HG03097 (cell line): ENCODE data around the gene SRBD1.
A peak's percentile ranks its signal among the peaks of the same experiment; 100 is the strongest.

Experiments
- ATAC-seq: cut with Tn5 transposase; IDR thresholded peaks from one replicate; pipeline ENCODE4 v1.9.1; 2021; ENCODE audit not compliant: unreplicated experiment, low FRiP score

The SRBD1 gene

DNA sequence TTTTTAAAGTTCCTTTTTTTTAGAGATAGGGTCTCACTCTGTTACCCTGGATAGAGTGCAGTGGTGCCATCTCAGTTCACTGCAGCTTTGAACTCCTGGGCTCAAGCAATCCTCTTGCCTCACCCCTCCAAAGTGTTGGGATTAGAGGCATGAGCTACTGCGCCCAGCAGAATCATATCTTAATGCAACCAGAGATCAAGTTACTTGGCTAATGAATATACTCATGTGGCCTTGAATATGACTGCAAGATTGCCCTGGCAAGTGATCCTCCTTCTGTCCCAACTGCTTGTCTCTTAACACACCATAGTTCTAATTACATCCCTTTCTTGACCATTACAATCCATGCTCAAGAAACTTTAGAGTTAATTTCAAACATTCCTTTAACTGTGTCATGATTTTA is 133.5 kb downstream of the SRBD1 start:
- no peak for ATAC-seq

DNA sequence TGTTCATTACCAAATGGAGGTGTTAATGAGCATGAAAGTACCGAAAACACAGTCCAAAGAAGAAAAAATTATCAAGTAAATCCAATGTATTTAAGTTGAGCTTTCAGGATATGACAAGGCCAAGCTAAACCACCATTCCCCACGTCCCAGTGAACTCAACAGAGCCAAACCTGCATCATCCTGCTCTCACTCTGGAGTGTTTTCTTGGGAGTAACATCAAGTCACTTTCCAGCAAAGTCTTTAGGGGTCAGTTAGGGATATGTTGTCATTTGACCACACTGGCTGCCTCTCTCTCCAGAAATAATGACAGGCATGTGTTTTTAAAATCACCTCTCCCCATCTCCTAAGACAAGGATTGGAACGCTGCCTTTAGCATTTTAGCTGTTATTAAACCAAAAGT is 140.5 kb downstream of the SRBD1 start:
- no peak for ATAC-seq

DNA sequence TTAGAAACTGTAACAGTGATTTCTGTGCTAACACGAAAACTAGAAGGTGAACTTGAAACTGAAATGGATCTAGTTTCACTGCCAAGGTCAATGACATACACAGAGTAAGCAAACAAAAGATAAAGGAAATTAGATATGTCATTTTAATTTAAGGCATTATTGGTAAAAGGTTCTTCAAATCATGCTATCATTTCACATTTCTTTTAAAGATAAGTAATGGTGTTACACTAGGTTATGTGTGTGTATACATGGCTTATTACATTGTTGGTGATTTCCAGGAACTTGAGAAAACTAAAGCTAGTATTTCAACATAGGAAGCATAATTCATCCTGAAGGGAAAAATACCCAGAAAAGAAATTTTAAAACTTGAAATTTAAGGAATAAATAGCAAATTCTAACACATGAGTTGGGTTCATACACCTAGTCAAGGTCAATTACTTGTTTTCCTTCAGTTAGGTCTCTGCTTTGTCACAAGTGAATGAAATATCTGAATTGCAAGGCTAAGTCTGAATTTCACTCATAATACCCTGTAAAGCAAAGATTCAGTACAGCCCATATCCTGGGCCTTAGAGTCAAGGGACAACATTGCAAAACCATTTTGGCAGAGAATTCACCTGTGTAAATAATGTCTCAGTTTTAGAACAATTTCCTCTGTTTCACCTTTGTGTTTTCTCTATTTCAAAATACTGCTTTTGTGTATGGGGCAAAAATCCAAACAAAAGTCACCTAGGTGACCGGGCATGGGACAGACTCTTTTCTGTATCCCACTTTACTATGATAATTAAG is 141.6 kb downstream of the SRBD1 start:
- no peak for ATAC-seq

DNA sequence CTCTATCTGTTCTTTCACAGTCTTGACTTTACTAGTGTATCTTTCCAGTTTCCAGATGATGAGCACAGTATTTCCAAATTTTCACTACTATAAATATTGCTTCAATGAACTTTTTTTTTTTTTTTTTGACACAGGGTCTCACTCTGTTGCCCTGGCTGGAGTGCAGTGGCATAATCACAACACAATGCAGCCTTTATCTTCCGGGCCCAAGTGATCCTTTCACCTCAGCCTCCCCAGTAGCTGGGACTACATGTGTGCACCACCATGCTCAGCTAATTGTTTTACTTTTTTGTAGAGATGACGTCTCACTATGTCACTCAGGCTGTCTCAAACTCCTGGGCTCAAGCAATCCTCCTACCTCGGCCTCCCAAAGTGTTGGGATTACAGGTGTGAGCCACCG is 142.8 kb downstream of the SRBD1 start:
- no peak for ATAC-seq

DNA sequence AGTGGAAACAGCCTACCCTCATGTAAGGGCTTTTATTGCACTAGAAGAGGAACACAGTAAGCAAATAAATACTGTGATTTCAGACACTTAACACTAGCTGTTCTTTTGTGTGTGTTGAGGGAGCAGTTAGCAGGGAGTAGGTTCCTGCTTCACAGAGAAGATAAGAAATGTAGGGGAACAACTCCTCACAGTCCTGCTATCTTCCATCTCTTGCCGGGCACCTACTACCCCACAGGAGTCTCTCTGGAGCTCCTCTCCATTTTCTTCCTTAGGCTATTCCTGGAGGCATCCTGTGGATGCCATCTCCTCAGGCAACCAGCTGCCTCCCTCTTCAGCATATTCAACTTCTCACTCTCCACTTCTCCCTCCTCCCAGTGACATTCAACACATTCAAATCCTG is 145.0 kb downstream of the SRBD1 start:
- ATAC-seq = no peak

DNA sequence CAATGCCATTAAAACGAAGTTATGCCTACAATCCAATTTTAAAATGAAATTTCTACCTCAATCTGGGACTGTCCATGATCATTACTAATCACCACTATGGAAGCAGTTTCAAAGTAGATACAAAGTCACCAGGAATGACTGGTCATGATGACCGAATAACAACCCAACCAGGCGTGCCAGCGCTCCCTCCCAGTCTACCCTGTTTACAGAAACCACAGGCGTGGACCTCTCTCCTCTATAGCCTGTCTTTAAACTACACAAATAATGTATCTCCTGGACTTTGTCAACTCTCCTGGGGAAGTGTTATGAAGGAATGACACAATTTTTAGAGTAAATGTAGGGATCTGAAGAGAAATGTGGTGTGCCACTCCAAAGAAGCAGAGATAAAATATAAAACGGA is 150.2 kb downstream of the SRBD1 start:
- no peak for ATAC-seq

DNA sequence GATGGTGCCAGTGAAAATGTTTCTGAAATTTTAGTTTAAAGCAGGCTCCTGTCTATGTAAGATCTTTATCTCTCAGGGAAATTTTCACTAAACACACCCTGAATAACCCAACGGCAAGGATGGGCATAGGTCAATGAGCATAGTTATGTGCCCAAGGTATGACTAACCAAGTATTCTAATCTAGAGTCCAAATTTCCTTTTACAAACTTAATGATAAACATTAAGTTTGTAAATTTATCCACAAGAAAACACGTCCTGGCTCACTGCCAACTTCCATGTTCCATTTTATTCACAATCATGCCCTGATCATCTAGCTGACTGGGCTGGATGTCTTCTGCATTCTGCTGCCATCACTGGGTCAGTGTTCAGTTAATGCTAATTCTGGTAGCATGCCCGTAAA is 151.2 kb downstream of the SRBD1 start:
- no peak for ATAC-seq

DNA sequence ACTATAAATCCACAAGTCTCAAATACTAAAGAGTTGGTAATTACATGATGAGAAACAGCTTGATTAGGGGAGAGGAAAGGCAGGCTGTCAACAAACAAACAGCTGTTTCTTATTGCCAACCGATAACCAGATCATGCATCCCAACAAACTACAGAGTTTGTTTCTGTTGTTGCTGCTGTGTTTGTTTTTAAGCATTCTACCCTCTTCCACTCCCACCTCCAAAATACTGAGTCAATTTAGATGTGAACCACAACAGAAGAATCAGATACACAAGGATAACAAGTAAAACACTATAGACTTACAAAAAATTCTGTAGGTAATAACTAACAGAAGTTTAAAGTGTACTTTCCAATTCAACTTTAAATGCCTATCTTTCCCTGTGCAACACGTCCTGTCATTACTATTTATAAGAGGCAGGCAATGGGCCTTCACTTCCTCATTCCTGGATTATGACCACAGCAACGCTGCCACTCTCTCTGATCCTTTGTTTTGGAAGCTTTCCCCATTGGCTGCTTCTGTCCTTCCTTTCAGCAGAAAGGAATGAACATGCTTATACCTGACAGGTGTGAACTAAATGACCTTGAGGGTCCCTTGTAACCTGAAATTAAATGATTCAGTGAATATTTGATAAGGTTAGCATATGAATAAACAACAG is 152.0 kb downstream of the SRBD1 start:
- no peak for ATAC-seq

DNA sequence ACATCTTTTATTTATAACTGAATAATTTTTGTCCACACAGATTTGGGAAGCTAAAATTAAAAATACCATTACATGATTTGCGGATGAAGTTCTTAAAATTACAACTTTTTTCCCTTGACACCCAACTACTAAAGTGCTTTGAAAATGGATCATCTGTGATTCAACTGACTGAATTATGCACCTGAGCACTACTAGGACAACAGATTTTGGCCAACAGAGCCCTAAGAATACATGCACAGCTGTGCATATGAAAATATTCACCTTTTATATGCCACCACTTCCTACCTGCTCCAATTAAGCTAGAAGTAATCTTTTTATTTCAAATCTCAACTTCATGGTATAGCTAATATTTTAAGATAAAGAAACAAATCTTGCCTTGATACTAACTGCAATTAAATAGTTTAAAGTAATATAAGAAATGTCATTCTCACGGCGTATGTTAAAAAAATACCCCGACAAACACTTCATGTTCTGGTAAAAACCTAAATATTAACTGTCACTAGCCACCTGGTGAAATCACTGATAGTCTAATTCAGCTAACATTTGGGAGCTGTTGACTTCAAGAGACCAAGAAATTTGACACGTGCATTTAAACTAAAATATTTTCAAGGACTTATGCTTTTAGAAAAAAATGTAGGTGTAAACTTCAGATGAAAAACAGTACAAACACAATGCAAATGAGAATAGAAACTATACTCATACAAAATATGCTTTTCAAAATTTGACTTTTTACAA is 153.7 kb downstream of the SRBD1 start:
- no peak for ATAC-seq

DNA sequence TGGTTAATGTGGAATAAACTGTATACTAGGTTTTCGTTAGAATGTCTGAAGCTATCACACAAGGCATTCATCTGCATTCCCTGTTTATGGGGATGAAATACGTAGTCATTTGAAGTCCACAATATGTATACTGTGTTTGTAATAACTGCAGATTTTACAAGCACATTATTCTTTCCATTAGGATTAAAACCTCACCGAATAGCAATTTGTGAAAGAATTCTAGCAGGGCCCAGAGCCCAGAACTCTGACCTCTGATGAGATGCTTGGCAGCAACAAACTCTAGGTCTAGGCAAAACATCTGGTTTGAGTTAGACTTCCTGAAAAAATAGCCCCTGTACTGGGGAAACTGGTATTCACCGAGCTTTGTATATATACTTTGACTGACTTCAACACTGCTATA is 158.2 kb downstream of the SRBD1 start:
- ATAC-seq = no peak

DNA sequence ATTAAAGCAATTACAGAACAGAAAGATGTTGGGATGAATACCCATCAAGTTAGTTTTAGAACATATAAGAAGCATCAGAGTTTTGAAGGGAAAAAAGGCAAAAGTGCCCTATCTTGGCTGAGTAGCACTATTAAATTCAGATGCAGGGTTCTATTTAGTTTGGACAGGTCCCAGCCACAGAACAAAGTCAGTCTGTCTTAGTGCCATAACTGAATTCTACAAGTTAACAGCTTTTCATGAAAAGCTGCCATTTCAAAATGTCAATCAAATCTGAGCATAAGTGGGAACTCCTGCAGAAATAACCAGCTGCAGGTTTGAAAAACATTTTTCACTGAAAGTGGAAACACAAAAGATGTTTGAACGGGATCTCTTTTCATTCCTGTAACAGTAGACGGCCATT is 160.4 kb downstream of the SRBD1 start:
- no peak for ATAC-seq

DNA sequence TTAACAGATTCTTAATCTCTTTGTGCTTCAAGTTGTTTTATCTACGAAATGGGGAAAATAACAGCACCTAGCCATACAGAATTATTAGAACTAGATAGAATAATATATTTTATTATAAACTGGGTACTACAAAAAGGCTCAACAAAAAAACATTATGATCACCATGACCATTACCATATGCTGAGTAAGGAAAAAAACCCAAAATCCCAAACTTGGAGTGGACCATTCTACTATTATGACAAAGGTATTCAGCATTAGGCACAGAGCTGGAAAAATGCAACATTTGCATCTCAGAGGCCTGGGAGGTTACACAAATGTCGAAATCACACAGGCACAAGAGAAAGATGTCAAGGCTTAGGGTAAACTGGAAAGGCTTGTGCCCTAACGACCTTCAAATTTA is 162.8 kb downstream of the SRBD1 start:
- no peak for ATAC-seq

DNA sequence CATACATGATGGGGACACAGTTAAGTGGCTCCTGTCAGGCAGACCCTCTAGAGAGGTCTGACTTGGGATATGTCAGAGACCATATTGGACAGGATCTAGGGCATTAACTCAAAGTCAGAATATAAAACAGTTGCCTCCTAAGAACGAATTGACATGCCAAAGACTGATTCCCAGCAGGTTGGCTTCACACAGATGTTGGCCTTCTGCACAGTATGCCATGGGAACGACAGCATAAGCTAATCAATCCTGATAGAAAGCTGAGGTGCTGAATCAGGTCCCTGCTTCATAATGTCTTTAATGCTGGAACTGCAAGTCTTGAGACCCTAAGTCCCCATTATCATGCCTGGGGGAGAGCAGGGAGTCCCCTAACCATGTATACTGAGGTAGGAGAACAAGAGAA is 165.1 kb downstream of the SRBD1 start:
- ATAC-seq = no peak

DNA sequence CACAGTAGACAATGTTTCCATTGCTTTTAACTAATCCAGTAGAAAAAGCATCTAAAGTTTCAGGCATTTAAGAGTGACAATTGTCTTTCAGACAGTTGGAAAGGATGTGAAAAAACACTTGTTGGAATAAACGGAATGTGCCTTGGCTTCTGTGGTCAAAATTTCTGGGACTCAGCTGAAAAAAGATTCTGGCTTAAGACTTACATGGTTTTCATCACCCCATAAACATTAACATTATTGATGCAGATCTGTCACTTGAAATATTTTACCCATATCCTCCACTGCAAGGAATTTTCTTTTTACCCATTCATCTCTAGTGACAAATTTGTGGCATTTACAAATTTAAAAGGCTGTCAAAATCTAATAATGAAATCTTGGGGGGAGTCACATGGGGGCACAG is 166.0 kb downstream of the SRBD1 start:
- no peak for ATAC-seq

DNA sequence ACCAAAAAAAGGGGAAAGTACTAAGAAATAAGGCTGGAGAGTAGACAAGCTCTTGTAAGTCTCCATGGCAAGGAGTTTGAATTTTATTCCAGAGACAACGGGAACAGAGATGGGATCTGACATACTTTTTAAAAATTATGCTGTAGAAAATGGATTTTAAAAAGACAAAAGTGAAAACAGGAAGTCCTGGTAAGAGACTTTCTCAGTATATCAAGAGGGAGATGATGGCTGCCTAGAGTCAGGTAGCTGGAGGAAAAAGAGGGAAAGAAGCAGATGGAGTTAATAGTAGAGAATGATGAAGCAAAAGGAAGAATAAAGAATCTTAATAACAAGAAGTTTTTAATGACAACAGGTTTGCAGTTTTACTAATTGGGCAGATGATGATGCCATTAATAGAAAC is 168.1 kb downstream of the SRBD1 start:
- ATAC-seq = no peak

DNA sequence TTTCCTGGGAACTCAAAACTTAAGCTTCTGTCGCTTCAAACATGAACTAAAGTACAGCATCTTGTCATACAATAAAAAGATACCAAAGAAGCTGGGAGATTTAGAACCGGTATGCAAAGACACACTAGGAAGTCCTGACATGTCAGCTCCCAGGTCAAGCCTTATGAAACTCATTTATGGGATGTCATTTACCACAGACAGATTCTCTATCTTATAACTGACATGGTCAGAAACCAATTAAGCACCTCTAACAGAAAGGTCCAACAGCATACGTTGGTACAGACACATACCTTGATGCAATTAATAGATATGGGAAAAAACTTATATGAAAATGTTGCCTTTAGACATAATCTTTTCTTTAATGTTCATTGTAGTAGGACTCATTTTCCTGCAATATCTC is 169.0 kb downstream of the SRBD1 start:
- no peak for ATAC-seq

DNA sequence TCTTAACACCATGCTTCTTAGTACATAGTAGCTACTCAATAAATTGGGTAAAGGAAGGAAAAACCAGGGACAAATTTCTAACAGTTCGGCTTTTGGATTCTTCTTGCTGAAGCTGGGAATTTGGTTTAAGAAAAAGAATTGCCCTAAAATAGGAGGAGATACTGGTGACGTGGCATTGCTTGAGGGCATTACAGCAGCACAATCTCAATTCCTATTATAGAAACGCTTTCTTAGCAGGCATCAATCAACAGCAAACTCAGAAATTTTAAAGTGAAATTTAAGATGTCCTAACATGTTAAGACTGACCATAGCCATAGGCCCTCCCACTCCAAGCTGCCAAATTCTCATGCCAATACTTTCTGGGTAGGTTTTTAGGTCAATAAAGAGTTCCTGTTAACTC is 169.5 kb downstream of the SRBD1 start:
- ATAC-seq = no peak

DNA sequence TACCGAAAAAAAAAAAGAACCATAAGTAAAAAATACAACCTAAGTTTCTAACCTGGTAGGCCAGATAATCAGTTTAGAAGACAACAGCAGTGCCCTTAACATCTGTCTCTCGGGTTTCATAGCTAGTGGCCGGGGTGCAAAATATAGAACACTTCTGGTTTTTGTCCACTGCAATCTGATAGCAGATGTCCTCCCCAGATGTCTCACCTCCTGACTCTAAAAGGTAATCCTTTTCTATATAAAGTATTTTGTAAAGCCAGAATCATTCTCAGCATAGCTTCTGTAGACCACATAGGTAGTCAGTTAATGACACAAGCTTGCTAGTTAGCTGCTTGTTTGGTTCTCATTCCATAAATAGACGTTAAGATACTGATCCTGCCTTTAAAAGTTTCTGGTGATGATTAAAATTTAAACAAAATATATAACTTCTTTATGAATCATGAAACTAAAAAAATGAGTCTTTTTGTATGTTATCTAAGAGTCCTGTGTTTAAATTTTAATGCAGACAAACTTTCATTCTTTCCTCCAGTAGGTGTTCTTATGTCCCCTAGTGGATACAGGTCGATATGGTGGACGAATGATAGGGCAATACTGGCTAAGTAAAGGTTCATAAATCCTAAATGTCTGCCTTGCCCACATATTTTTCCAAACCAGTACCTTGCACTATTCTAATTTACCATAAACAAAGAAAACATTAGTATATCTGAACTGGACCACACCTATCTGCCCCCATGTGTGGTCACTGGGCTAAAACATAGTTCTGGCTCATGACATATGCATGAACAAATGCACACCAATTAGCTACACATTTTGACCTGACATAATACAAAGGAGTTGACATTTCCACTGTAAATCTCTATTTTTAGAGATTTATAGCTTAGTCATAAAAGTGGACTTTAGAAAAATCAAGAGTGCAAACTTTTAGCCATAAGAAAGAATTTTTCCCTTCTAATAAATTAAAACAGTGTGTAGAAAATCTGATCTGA is 171.0 kb downstream of the SRBD1 start:
- peak; percentile 57 for ATAC-seq

DNA sequence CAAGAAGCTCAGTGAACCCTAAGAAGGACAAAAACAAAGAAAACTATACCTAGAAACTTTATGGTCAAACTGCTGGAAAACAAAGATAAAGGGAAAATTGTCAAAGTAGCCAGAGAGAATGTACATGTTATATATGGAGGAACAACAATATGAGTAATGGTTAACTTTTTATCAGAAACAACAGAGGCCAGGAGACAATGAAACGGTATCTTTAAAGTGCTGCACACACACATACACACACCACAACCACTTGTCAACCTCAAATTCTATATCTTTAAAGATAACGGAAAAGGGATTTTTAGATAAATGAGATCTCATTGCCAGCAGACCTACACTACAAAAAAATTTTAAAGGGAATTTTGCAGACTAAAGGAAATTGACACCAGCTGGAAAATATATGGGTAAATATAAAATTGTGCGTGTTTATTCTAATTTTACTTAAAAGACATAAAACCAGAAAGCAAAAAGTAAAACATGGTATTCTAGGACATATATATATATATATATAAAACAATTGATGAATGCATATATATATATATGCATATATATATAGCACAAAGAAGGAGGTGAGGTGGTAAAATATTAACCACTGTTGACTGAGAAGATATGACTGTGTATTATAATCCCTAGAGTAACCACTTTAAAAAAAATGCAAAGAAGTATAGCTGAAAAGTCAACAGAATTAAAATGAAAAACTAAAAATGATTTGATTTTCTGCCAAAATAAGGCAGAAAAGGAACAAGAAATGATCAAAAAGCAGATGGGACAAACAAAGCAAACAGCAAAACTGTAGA is 172.0 kb downstream of the SRBD1 start:
- no peak for ATAC-seq

DNA sequence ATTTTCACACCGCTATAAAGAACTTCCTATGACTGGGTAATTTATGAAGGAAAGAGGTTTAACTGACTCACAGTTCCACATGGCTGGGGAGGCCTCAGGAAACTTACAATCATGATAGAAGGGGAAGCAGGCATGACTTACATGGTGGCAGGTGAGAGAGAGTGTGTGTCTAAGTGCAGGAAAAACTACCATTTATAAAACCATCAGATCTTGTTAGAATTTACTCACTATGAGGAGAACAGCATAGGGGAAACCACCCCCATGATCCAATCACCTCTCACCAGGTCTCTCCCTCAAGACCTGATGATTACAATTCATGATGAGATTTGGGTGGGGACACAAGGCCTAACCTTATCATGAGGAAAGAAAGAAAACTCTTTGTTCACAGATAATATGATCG is 174.6 kb downstream of the SRBD1 start:
- ATAC-seq = no peak
